K562 treated with DMSO at 1 percent for 24 hours (cell line): ENCODE data around the gene FAM47B. TPM values are rescaled to one million over a fixed set of nuclear protein-coding genes. Genes with fewer than 3 reads are reported as not detected.

ENCODE experiments used
- total RNA-seq: library from RNA; unstranded; fragments of 300-600 nt; gene quantifications from 2 replicates; pipeline ENCODE4 v1.2.3, GENCODE V29; 2022; ENCODE audit warnings: low read depth; ENCODE audit not compliant: insufficient read depth

The FAM47B gene
- total RNA-seq, result not detected in 2 replicates

DNA sequence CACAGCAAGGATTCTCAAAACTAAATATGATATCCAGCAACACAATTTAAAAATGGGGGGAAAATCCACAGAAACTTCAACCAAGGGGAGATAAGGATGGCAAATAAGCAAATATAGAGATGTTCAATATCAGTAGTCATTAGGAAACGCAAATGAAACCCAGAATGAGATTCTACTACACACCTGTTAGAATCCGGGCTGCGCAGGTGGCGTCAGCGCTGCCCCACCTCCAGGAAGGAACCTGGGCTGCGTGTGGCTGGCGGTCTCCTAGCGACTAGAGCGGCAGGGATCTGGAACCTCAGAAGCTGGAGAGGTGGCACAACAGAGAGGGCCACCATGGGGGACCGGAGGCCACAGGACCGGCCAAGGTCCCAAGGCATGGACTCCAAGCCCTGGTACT is at the start of gene FAM47B:
FAM47B (plus strand) TSS at position 301 of the 400 bp plus-strand sequence; CDS start at position 337, 36 bp downstream.

